DMS 273 (cell line): ENCODE data around the gene CMTM7.
"Not testable (repeated sequence)": the region's sequence is repeated elsewhere in the genome, so short reads cannot be mapped to it uniquely, and the experiment has no call there.

Experiments used
- DNase-seq: peaks from one replicate; lab custom pipeline; 2025; ENCODE audit not compliant: unreplicated experiment; lab: John Stamatoyannopoulos, UW

CMTM7 gene

GRCh38 chr3:32435911-32436815, 44.5 kb downstream of the CMTM7 start:
- DNase-seq: no peak

GRCh38 chr3:32436816-32437189, 45.1 kb downstream of the CMTM7 start:
- DNase-seq: no peak

GRCh38 chr3:32437896-32438295, 46.2 kb downstream of the CMTM7 start:
- no peak for DNase-seq

- DNase-seq: no peak
These were observed 47.1 kb downstream of the CMTM7 start for GRCh38 chr3:32438596-32439344.

GRCh38 chr3:32439421-32439820, 47.8 kb downstream of the CMTM7 start:
- DNase-seq: not testable (repeated sequence)

- peak; percentile 76 for DNase-seq
These were observed 49.1 kb downstream of the CMTM7 start for GRCh38 chr3:32440611-32441350.

GRCh38 chr3:32442766-32443165, 51.1 kb downstream of the CMTM7 start:
- DNase-seq: no peak

GRCh38 chr3:32443478-32443877, 51.8 kb downstream of the CMTM7 start:
- DNase-seq: no peak

GRCh38 chr3:32447865-32448400, 56.3 kb downstream of the CMTM7 start:
- no peak for DNase-seq

- DNase-seq: no peak
These were observed 57.2 kb downstream of the CMTM7 start for GRCh38 chr3:32448686-32449474.

GRCh38 chr3:32449691-32450090, 58.0 kb downstream of the CMTM7 start:
- no peak for DNase-seq

- DNase-seq: no peak
These were observed 58.8 kb downstream of the CMTM7 start for GRCh38 chr3:32450426-32450825.

- DNase-seq: no peak
These were observed 59.5 kb downstream of the CMTM7 start for GRCh38 chr3:32450992-32451659.

GRCh38 chr3:32452009-32452408, 60.4 kb downstream of the CMTM7 start:
- no peak for DNase-seq

GRCh38 chr3:32453346-32453745, 61.7 kb downstream of the CMTM7 start:
- DNase-seq: no peak

GRCh38 chr3:32454111-32454510, 62.5 kb downstream of the CMTM7 start:
- no peak for DNase-seq

- no peak for DNase-seq
These were observed 63.3 kb downstream of the CMTM7 start for GRCh38 chr3:32454731-32455608.

- DNase-seq: no peak
These were observed 64.2 kb downstream of the CMTM7 start for GRCh38 chr3:32455609-32456428.
